Suprapubic skin (tissue), 3 donors: ENCODE data around the gene ST8SIA6.

Experiments
- EP300 ChIP-seq: sonication (generic); formaldehyde crosslinking; IDR thresholded peaks from one replicate; pipeline ENCODE4 v1.6.1; 2017; ENCODE audit warnings: antibody characterized with exemption
- POLR2A ChIP-seq, 2 donors: fragments of 450-650 bp; IDR thresholded peaks; one replicate each; pipeline ENCODE4 v1.6.1; 2017; ENCODE audit warnings: antibody characterized with exemption in 2 of 2, mild to moderate bottlenecking in 2 of 2, moderate library complexity in 2 of 2
- TF ChIP-seq, protein P1 (sequence below), 2 donors: fragments of 200-600 bp in 1 of 2; fragments of 450-650 bp in 1 of 2; sonication (generic) in 1 of 2; IDR thresholded peaks; one replicate each; pipeline ENCODE4 v1.5.1; 2016 to 2019; ENCODE audit warnings: antibody characterized with exemption in 2 of 2, mild to moderate bottlenecking in 1 of 2, moderate library complexity in 1 of 2

DNA sequence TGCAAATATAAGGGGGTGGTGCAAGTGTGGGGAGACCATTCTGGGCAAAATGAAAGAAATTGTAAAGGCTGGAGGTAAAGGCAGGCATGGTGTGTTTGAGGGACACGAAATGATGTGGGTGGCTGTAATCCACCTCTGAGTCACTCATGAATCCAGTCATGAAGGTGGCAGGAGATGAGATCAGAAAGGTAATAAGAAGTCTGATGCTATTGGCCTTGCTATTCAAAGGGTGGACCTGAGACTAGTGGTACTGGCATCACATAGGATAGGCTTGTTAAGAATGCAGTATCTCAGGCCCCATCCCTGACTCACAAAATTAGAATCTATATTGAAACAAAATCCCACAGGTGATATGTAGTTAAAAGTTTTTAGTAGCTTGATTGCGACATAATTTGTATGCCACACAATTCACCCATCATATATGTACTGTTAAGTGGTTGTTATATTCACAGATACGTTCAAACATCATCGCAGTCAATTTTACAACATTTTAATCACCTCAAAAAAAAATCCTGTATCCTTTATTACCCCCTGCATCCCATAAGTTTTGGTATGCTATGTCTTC is 85.6 kb downstream of the ST8SIA6 start:
- TF ChIP-seq, protein P1, sequence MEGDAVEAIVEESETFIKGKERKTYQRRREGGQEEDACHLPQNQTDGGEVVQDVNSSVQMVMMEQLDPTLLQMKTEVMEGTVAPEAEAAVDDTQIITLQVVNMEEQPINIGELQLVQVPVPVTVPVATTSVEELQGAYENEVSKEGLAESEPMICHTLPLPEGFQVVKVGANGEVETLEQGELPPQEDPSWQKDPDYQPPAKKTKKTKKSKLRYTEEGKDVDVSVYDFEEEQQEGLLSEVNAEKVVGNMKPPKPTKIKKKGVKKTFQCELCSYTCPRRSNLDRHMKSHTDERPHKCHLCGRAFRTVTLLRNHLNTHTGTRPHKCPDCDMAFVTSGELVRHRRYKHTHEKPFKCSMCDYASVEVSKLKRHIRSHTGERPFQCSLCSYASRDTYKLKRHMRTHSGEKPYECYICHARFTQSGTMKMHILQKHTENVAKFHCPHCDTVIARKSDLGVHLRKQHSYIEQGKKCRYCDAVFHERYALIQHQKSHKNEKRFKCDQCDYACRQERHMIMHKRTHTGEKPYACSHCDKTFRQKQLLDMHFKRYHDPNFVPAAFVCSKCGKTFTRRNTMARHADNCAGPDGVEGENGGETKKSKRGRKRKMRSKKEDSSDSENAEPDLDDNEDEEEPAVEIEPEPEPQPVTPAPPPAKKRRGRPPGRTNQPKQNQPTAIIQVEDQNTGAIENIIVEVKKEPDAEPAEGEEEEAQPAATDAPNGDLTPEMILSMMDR (IDR thresholded peaks at IDR 0.05) = no peak
- TF ChIP-seq POLR2A (IDR thresholded peaks at IDR 0.05) (no peak), EP300 (no peak)
